ENCODE results near the gene DNAJC1. TPM values are rescaled to one million over a fixed set of nuclear protein-coding genes. Genes with fewer than 3 reads are reported as not detected.
A peak's percentile ranks its signal among the peaks of the same experiment; 100 is the strongest.

Gene DNAJC1
- total and polyA plus RNA-seq, 10 of the 15 experiments (the other 5 are each of a cell fraction or from before 2014, with no cell fraction given): 2.5 to 39.3 (median 20.4) TPM

- peak; percentile 34 for TF ChIP-seq SMC3 (IDR thresholded peaks at IDR 0.05; ENCODE audit: borderline replicate concordance, low read length)
- no peak for TF ChIP-seq POLR2AphosphoS2 (IDR thresholded peaks at IDR 0.05; ENCODE audit: low read depth, low read length)
- TF ChIP-seq IKZF1 (conservative IDR thresholded peaks at IDR 0.05): no peak
- TF ChIP-seq, protein P1, sequence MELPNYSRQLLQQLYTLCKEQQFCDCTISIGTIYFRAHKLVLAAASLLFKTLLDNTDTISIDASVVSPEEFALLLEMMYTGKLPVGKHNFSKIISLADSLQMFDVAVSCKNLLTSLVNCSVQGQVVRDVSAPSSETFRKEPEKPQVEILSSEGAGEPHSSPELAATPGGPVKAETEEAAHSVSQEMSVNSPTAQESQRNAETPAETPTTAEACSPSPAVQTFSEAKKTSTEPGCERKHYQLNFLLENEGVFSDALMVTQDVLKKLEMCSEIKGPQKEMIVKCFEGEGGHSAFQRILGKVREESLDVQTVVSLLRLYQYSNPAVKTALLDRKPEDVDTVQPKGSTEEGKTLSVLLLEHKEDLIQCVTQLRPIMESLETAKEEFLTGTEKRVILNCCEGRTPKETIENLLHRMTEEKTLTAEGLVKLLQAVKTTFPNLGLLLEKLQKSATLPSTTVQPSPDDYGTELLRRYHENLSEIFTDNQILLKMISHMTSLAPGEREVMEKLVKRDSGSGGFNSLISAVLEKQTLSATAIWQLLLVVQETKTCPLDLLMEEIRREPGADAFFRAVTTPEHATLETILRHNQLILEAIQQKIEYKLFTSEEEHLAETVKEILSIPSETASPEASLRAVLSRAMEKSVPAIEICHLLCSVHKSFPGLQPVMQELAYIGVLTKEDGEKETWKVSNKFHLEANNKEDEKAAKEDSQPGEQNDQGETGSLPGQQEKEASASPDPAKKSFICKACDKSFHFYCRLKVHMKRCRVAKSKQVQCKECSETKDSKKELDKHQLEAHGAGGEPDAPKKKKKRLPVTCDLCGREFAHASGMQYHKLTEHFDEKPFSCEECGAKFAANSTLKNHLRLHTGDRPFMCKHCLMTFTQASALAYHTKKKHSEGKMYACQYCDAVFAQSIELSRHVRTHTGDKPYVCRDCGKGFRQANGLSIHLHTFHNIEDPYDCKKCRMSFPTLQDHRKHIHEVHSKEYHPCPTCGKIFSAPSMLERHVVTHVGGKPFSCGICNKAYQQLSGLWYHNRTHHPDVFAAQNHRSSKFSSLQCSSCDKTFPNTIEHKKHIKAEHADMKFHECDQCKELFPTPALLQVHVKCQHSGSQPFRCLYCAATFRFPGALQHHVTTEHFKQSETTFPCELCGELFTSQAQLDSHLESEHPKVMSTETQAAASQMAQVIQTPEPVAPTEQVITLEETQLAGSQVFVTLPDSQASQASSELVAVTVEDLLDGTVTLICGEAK (IDR thresholded peaks at IDR 0.05; ENCODE audit: borderline replicate concordance): no peak
- no peak for TF ChIP-seq ATF3 (IDR thresholded peaks at IDR 0.05; ENCODE audit: borderline replicate concordance, extremely low read depth, low read depth, low read length)
- TF ChIP-seq CTCF (IDR thresholded peaks at IDR 0.05 in 2 of 3, conservative IDR thresholded peaks at IDR 0.05 in 1 of 3; ENCODE audit: control insufficient read depth in 2 of 3, extremely low read depth in 1 of 3, insufficient read depth in 1 of 3, low read depth in 3 of 3, low read length in 3 of 3): peak; percentile 14 to 49 (median 41); a peak in 3 of 6 replicates
- no peak for TF ChIP-seq SREBF2 (IDR thresholded peaks at IDR 0.05; ENCODE audit: low read length)
- 0 out of 2 replicates have a peak, but pooled peaks have one; percentile 15 for TF ChIP-seq SMARCA5 (IDR thresholded peaks at IDR 0.05)
- peak; percentile 60 for TF ChIP-seq RAD21 (IDR thresholded peaks at IDR 0.05; ENCODE audit: insufficient read depth, low read depth, low read length)
- TF ChIP-seq FOXK2 (IDR thresholded peaks at IDR 0.05): no peak
- H3K27me3 ChIP-seq (replicated peaks in 1 of 2; ENCODE audit: control insufficient read depth in 2 of 2, insufficient read depth in 2 of 2, low read length in 1 of 2): no peaks in the 10 kb centered on the region
- intact Hi-C loops (cut with micrococcal nuclease; ENCODE audit: unreplicated experiment) (loop anchor here (5.0 to 10.0 kb wide), 2 partner anchors 424 to 581 kb away; no protein-coding TSS in a partner anchor), in situ Hi-C loops (cut with MboI) (loop anchor here (10.0 kb wide), 1 partner anchor 581 kb away; no protein-coding TSS in a partner anchor)
- no peak overlapping the region for H3K27ac ChIP-seq (ENCODE audit: control insufficient read depth, insufficient read depth)
- H3K9ac ChIP-seq (ENCODE audit: control insufficient read depth, insufficient read depth, low read length): no peak overlapping the region
- H3K4me1 ChIP-seq (ENCODE audit: control insufficient read depth, insufficient read depth, low read length): no peaks in the 10 kb centered on the region
- ChIA-PET POLR2A (interaction anchor here (1.0 to 1.9 kb wide), 2 partner anchors 8 to 10 kb away, joined by 3 to 8 read pairs; partner anchors contain the start of gene DNAJC1), SMC1A (ENCODE audit: uncharacterized antibody, unreplicated experiment) (interaction anchor here (0.5 to 5.9 kb wide), 29 partner anchors 9 to 995 kb away, joined by 3 to 50 read pairs (median 4); partner anchors contain the start of gene DNAJC1), RAD21 (ENCODE audit: unreplicated experiment) (interaction anchor here (0.7 to 2.6 kb wide), 17 partner anchors 10 to 1092 kb away, joined by 3 to 23 read pairs (median 3); partner anchors contain the start of genes COMMD3 and DNAJC1), CTCF (interaction anchor here (0.7 to 4.6 kb wide), 38 partner anchors 9 to 1000 kb away, joined by 3 to 72 read pairs (median 4); partner anchors contain the start of genes COMMD3 and DNAJC1)
- DNase-seq (ENCODE audit: low read depth, low spot score): no peak
- peak; percentile 38 for FAIRE-seq
- no peak overlapping the region for H3K4me3 ChIP-seq
- H3K36me3 ChIP-seq (ENCODE audit: control insufficient read depth in 2 of 2, insufficient read depth in 2 of 2, low read length in 1 of 2): no peaks in the 10 kb centered on the region
- H3K9me3 ChIP-seq (replicated peaks; ENCODE audit: control insufficient read depth, insufficient read depth, low read length): no peaks in the 10 kb centered on the region
- H3K4me2 ChIP-seq (ENCODE audit: control insufficient read depth, insufficient read depth): no peak overlapping the region
- peaks cover 13% of the 10 kb centered on the region for H3K79me2 ChIP-seq (ENCODE audit: control insufficient read depth, insufficient read depth, low read length)
- H2AFZ ChIP-seq (ENCODE audit: control insufficient read depth, low read depth, low read length): no peak overlapping the region
- no peak for ATAC-seq
- WGBS (ENCODE audit: insufficient coverage, insufficient replicate concordance, low lambda C conversion rate, missing lambda C conversion rate): 30% methylated on average over 7 of the region's 7 CpGs
- H4K20me1 ChIP-seq (ENCODE audit: control insufficient read depth, insufficient read depth): no peaks in the 10 kb centered on the region
- no TSS peak for BruUV-seq (replicated peaks)
Observed at GRCh38 chr10:21993360-21994001, 10.0 kb downstream of the DNAJC1 start.

Data from GM12878 (cell line).